NT2/D1 (cell line): ENCODE data around the gene CDKN1A.

Source experiments
- DNase-seq: peaks from one replicate; pipeline ENCODE4 v3.0.0-alpha.2; 2011; ENCODE audit warnings: low read depth, low spot score
- H3K27me3 ChIP-seq: 2 replicates; pipeline ENCODE4 v1.6.0; 2011; ENCODE audit warnings: mild to moderate bottlenecking; ENCODE audit not compliant: insufficient read length, insufficient read depth
- H3K36me3 ChIP-seq: 2 replicates; pipeline ENCODE4 v1.6.1; 2011; ENCODE audit warnings: mild to moderate bottlenecking, low read length, mixed read lengths; ENCODE audit not compliant: insufficient read depth, insufficient read length
- H3K4me1 ChIP-seq: 2 replicates; pipeline ENCODE4 v1.5.1; 2011; ENCODE audit not compliant: insufficient read depth, insufficient read length
- H3K4me3 ChIP-seq: 2 replicates; pipeline ENCODE4 v1.5.1; 2011; ENCODE audit warnings: low read depth; ENCODE audit not compliant: insufficient read length
- H3K9ac ChIP-seq: 2 replicates; pipeline ENCODE4 v1.6.0; 2011; ENCODE audit warnings: low read depth; ENCODE audit not compliant: insufficient read length
- H3K9me3 ChIP-seq: 2 replicates; pipeline ENCODE4 v1.5.1; 2011; ENCODE audit warnings: mild to moderate bottlenecking, low read length; ENCODE audit not compliant: insufficient read depth
- SUZ12 ChIP-seq: IDR thresholded peaks from 2 replicates; pipeline ENCODE4 v1.6.1; 2011; ENCODE audit not compliant: insufficient read length, insufficient read depth; ENCODE audit errors: extremely low read depth
- YY1 ChIP-seq: IDR thresholded peaks from 2 replicates; pipeline ENCODE4 v1.6.1; 2011; ENCODE audit not compliant: insufficient read length, insufficient read depth
- ZNF274 ChIP-seq: IDR thresholded peaks from 2 replicates; pipeline ENCODE4 v1.6.1; 2011; ENCODE audit warnings: mild to moderate bottlenecking, low read depth, low read length

Gene CDKN1A

GRCh38 chr6:36657942-36658544 is 20.5 kb upstream of the CDKN1A start:
- Histone ChIP-seq H3K27me3 (no peaks in the 10 kb centered on the region), H3K9me3 (no peaks in the 10 kb centered on the region), H3K4me1 (peaks cover 2% of the 10 kb centered on the region), H3K36me3 (no peaks in the 10 kb centered on the region), H3K4me3 (no peak overlapping the region), H3K9ac (no peak overlapping the region)
- DNase-seq = no peak
- TF ChIP-seq SUZ12 = no peak
- no peak for TF ChIP-seq YY1
- TF ChIP-seq ZNF274 = no peak

- no peaks in the 10 kb centered on the region for H3K27me3 ChIP-seq
- peaks cover 2% of the 10 kb centered on the region for H3K4me1 ChIP-seq
- no peaks in the 10 kb centered on the region for H3K36me3 ChIP-seq
- H3K9me3 ChIP-seq = no peaks in the 10 kb centered on the region
- DNase-seq = no peak
- no peak for TF ChIP-seq SUZ12
- TF ChIP-seq ZNF274 = no peak
- TF ChIP-seq YY1 = no peak
- no peak overlapping the region for H3K4me3 ChIP-seq
- no peak overlapping the region for H3K9ac ChIP-seq
Observed at GRCh38 chr6:36659271-36659670, 19.2 kb upstream of the CDKN1A start.

DNA sequence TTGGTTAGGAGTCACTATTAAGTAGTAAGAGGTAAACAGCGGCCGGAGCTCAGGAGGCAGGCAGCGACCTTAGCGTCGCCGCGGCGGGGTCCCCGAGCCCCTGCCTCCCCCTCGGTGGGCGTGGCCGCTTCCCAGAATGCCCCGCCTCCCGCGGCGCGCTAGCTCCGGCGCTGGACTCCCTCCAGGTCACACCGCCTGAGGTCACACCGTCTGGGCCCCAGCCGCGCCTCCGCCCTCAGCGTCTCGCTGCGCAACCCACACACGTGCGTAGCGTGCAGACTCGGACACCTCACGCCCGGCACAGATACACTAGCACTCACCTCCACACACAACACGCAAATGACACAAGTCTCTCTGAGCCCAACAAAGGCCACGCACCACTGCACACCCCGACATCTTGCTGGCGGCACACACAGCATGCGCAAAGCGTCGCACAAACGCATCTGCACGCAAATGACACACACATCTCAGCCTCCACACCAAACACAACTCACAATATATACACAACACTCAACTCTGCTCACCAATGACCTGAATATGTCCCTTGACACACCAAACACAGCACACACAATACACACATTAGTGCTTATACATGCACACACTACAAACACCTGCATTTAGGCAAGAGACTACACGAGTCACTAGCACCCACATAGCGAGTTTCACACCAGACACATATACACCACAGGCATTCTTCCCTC is 17.6 kb upstream of the CDKN1A start:
- no peaks in the 10 kb centered on the region for H3K27me3 ChIP-seq
- H3K9me3 ChIP-seq = no peaks in the 10 kb centered on the region
- H3K4me1 ChIP-seq = peaks cover 2% of the 10 kb centered on the region
- TF ChIP-seq YY1 (no peak), ZNF274 (no peak), SUZ12 (no peak)
- H3K4me3 ChIP-seq = no peak overlapping the region
- H3K9ac ChIP-seq = peak overlapping the region; percentile 72
- no peaks in the 10 kb centered on the region for H3K36me3 ChIP-seq
- no peak for DNase-seq

- Histone ChIP-seq H3K36me3 (no peaks in the 10 kb centered on the region), H3K27me3 (no peaks in the 10 kb centered on the region), H3K4me3 (no peak overlapping the region), H3K4me1 (peaks cover 7% of the 10 kb centered on the region), H3K9me3 (no peaks in the 10 kb centered on the region), H3K9ac (no peak overlapping the region)
- no peak for DNase-seq
- TF ChIP-seq ZNF274 = no peak
- no peak for TF ChIP-seq YY1
- no peak for TF ChIP-seq SUZ12
Observed at GRCh38 chr6:36662380-36662779, 16.1 kb upstream of the CDKN1A start.

- Histone ChIP-seq H3K36me3 (no peaks in the 10 kb centered on the region), H3K9me3 (no peaks in the 10 kb centered on the region), H3K9ac (no peak overlapping the region), H3K4me1 (peaks cover 7% of the 10 kb centered on the region), H3K27me3 (no peaks in the 10 kb centered on the region), H3K4me3 (no peak overlapping the region)
- no peak for DNase-seq
- TF ChIP-seq YY1 (no peak), ZNF274 (no peak), SUZ12 (no peak)
Observed at GRCh38 chr6:36662827-36663256, 15.7 kb upstream of the CDKN1A start.

DNA sequence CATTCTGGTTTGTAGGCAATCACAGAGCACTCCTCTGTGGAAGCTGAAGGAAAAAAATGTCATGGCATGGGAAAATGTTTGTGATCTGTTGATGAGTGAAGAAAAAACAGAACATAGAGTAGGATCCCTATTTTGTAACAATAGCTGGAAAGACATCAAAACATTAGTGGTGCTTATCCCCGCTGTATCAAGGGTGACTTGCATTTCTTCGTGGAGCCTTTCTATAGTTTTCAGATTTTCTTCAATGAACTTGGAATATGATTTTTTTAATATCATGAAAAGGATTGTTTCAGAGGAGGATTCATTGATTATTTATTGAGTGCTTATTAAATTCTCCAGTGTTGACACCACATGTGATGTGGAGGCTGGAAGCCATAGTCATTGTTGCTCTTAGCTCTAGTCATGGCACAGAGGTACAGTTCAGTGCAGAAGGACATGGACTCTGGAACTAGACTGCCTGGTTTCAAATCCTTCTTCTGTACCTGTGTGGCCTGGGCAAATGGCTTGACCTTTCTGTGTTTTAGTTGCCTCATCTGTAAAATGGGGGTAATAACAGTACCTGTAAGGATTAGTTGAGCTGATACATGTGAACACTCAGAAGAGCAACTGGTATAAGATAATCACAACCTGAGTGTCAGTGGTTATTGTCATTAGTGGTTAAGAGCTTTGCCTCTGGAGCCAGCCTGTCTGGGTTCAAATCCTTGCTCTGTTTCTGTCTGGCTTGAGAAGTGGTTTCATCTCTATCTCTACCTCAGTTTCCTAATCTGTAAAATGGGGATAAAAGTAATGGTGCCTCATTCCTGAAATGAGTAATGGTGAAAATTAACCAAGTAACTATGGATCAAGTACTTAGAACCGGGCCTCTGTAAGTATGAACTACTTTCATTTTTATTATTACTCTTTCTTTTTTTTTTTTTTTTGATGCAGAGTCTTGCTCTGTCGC is 14.7 kb upstream of the CDKN1A start:
- no peak overlapping the region for H3K4me3 ChIP-seq
- H3K27me3 ChIP-seq = no peaks in the 10 kb centered on the region
- H3K36me3 ChIP-seq = no peaks in the 10 kb centered on the region
- TF ChIP-seq YY1 (no peak), SUZ12 (no peak), ZNF274 (no peak)
- no peaks in the 10 kb centered on the region for H3K9me3 ChIP-seq
- no peak for DNase-seq
- H3K9ac ChIP-seq = no peak overlapping the region
- H3K4me1 ChIP-seq = peaks cover 15% of the 10 kb centered on the region

DNA sequence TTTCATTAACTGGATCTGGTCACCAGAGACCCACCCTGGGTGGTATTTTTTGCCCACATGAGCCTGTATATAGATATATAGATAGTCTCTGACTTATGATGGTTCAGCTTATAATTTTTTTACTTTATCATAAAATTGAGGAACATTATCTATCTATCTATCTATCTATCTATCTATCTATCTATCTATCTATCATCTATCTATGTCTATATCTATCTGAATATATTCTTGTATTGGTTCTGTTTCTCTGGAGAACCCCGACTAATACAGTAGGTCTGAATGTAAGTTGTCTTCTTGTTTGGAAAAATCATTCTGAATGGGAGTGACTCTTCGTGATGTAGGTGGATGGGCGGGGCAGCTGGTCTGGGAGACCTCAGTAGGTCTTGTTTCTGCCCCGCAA is 13.3 kb upstream of the CDKN1A start:
- DNase-seq = no peak
- Histone ChIP-seq H3K4me3 (no peak overlapping the region), H3K4me1 (peaks cover 14% of the 10 kb centered on the region), H3K9me3 (no peaks in the 10 kb centered on the region), H3K36me3 (no peaks in the 10 kb centered on the region), H3K27me3 (no peaks in the 10 kb centered on the region), H3K9ac (no peak overlapping the region)
- no peak for TF ChIP-seq YY1
- TF ChIP-seq SUZ12 = no peak
